GM12878 (cell line): ENCODE measurements around the gene ZNRF3.
"Not testable (repeated sequence)": the region's sequence is repeated elsewhere in the genome, so short reads cannot be mapped to it uniquely, and the experiment has no call there.

ENCODE experiments used
- CHD1 ChIP-seq: IDR thresholded peaks from 2 replicates; pipeline ENCODE4 v1.6.1; 2012; ENCODE audit warnings: low read depth, low read length, improper control_type of control experiment
- EZH2 ChIP-seq: IDR thresholded peaks from 2 replicates; pipeline ENCODE4 v1.6.1; 2012; ENCODE audit warnings: low read depth, mild to moderate bottlenecking, control low read depth, inconsistent platforms, low read length, borderline replicate concordance; ENCODE audit not compliant: control insufficient read depth
- MTA2 ChIP-seq: fragments of 450-650 bp; IDR thresholded peaks from 2 replicates; pipeline ENCODE4 v1.6.1; 2016; ENCODE audit warnings: low read depth, mild to moderate bottlenecking, moderate library complexity
- NR2C2 ChIP-seq: IDR thresholded peaks from 2 replicates; pipeline ENCODE4 v1.6.1; 2011; ENCODE audit warnings: borderline replicate concordance, low read depth; ENCODE audit not compliant: control insufficient read depth, insufficient read length
- POLR2A ChIP-seq: IDR thresholded peaks from 2 replicates; pipeline ENCODE4 v1.6.1; 2011; ENCODE audit warnings: low read depth, mild to moderate bottlenecking, low read length
- POU2F2 ChIP-seq: IDR thresholded peaks from 3 replicates; pipeline ENCODE4 v1.6.1; 2011; ENCODE audit warnings: low read depth, mild to moderate bottlenecking, low read length, borderline replicate concordance
- RCOR1 ChIP-seq: conservative IDR thresholded peaks from 2 replicates; pipeline ENCODE4 v1.6.1; 2012; ENCODE audit warnings: low read depth, low read length, improper control_type of control experiment
- SMAD5 ChIP-seq: IDR thresholded peaks from 2 replicates; pipeline ENCODE4 v1.6.1; 2016; ENCODE audit warnings: antibody characterized with exemption, low read depth
- SP1 ChIP-seq: IDR thresholded peaks from one replicate; pipeline ENCODE4 v1.6.1; 2011; ENCODE audit warnings: low read depth, low read length
- SREBF1 ChIP-seq: IDR thresholded peaks from 2 replicates; pipeline ENCODE4 v1.6.1; 2012; ENCODE audit warnings: mild to moderate bottlenecking, low read length
- ZNF207 ChIP-seq: fragments of 450-650 bp; IDR thresholded peaks from 2 replicates; pipeline ENCODE4 v1.6.1; 2014; ENCODE audit warnings: antibody characterized with exemption, mild to moderate bottlenecking, borderline replicate concordance
- TF ChIP-seq, protein P1 (sequence below), 3 experiments: IDR thresholded peaks in 2 of 3; conservative IDR thresholded peaks in 1 of 3; 2 replicates each; pipeline ENCODE4 v1.5.1; 2011; ENCODE audit warnings: low read depth in 3 of 3, low read length in 3 of 3, mild to moderate bottlenecking in 3 of 3, control low read depth in 2 of 3, moderate library complexity in 2 of 3, inconsistent platforms in 1 of 3, mixed read lengths in 1 of 3; ENCODE audit not compliant: control insufficient read depth in 2 of 3, insufficient read depth in 1 of 3; ENCODE audit errors: extremely low read depth in 1 of 3
- TF ChIP-seq, protein P2 (sequence below): IDR thresholded peaks from 2 replicates; pipeline ENCODE4 v1.6.1; 2011; ENCODE audit warnings: mild to moderate bottlenecking, low read depth, low read length, moderate library complexity; ENCODE audit not compliant: insufficient replicate concordance
- TF ChIP-seq, protein P3 (sequence below): fragments of 450-650 bp; IDR thresholded peaks from 2 replicates; pipeline ENCODE4 v1.6.1; 2016; ENCODE audit warnings: mild to moderate bottlenecking

DNA sequence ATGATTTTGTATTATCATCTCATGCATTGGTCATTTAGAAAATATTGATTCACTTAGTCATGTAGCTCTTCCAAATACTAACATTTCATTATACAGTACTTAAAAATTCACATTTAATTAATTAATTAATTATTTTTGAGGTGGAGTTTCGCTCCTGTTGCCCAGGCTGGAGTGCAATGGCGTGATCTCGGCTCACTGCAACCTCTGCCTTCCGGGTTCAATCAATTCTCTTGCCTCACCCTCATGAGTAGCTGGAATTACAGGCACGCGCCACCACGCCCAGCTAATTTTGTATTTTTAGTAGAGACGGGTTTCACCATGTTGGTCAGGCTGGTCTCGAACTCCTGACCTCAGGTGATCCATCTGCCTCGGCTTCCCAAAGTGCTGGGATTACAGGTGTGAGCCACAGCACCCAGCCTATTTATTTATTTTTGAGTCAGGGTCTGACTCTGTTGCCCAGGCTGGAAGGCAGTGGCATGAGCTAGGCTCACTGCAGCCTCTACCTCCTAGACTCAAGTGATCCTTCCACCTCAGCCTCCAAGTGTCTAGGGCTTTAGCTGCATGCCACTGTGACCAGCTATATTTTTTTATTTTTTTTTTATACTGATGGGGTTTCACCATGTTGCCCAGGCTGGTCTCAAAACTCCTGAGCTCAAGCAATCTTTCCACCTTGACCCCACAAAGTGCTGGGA, 65.6 kb downstream of the ZNRF3 start:
- not testable (repeated sequence) for TF ChIP-seq SMAD5, ZNF207, SREBF1, CHD1, NR2C2, POLR2A, SP1, MTA2, EZH2, RCOR1, POU2F2
- TF ChIP-seq, protein P1, sequence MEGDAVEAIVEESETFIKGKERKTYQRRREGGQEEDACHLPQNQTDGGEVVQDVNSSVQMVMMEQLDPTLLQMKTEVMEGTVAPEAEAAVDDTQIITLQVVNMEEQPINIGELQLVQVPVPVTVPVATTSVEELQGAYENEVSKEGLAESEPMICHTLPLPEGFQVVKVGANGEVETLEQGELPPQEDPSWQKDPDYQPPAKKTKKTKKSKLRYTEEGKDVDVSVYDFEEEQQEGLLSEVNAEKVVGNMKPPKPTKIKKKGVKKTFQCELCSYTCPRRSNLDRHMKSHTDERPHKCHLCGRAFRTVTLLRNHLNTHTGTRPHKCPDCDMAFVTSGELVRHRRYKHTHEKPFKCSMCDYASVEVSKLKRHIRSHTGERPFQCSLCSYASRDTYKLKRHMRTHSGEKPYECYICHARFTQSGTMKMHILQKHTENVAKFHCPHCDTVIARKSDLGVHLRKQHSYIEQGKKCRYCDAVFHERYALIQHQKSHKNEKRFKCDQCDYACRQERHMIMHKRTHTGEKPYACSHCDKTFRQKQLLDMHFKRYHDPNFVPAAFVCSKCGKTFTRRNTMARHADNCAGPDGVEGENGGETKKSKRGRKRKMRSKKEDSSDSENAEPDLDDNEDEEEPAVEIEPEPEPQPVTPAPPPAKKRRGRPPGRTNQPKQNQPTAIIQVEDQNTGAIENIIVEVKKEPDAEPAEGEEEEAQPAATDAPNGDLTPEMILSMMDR (IDR thresholded peaks at IDR 0.05 in 2 of 3, conservative IDR thresholded peaks at IDR 0.05 in 1 of 3; ENCODE audit: control insufficient read depth in 2 of 3, extremely low read depth in 1 of 3, insufficient read depth in 1 of 3, low read depth in 3 of 3, low read length in 3 of 3): not testable (repeated sequence)
- TF ChIP-seq, protein P2, sequence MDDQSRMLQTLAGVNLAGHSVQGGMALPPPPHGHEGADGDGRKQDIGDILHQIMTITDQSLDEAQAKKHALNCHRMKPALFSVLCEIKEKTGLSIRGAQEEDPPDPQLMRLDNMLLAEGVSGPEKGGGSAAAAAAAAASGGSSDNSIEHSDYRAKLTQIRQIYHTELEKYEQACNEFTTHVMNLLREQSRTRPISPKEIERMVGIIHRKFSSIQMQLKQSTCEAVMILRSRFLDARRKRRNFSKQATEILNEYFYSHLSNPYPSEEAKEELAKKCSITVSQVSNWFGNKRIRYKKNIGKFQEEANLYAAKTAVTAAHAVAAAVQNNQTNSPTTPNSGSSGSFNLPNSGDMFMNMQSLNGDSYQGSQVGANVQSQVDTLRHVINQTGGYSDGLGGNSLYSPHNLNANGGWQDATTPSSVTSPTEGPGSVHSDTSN: not testable (repeated sequence)
- TF ChIP-seq, protein P3, sequence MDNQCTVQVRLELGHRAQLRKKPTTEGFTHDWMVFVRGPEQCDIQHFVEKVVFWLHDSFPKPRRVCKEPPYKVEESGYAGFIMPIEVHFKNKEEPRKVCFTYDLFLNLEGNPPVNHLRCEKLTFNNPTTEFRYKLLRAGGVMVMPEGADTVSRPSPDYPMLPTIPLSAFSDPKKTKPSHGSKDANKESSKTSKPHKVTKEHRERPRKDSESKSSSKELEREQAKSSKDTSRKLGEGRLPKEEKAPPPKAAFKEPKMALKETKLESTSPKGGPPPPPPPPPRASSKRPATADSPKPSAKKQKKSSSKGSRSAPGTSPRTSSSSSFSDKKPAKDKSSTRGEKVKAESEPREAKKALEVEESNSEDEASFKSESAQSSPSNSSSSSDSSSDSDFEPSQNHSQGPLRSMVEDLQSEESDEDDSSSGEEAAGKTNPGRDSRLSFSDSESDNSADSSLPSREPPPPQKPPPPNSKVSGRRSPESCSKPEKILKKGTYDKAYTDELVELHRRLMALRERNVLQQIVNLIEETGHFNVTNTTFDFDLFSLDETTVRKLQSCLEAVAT: not testable (repeated sequence)
